GM06990 (cell line): ENCODE results near the gene CISD1.
A peak's percentile ranks its signal among the peaks of the same experiment; 100 is the strongest.

ENCODE experiments used
- DNase-seq: peaks from one replicate; pipeline ENCODE4 v3.0.0-alpha.2; 2011; ENCODE audit not compliant: insufficient read length; ENCODE audit errors: extremely low read depth
- H3K27me3 ChIP-seq: replicated peaks from 2 replicates; pipeline ENCODE4 v1.6.0; 2011; ENCODE audit warnings: low read length; ENCODE audit not compliant: control insufficient read depth, insufficient read depth
- H3K36me3 ChIP-seq: 2 replicates; pipeline ENCODE4 v1.5.1; 2011; ENCODE audit warnings: low read length; ENCODE audit not compliant: control insufficient read depth, insufficient read depth
- H3K4me3 ChIP-seq: replicated peaks from 2 replicates; pipeline ENCODE4 v1.5.1; 2011; ENCODE audit warnings: low read depth, mild to moderate bottlenecking, control low read depth, low read length
- CTCF ChIP-seq: IDR thresholded peaks from 2 replicates; pipeline ENCODE4 v1.5.1; 2011; ENCODE audit warnings: low read length, control low read depth, mild to moderate bottlenecking, inconsistent platforms; ENCODE audit not compliant: insufficient read depth, poor library complexity, severe bottlenecking

The CISD1 gene

GRCh38 chr10:58268454-58268945, 462 bp upstream of the CISD1 start:
- Histone ChIP-seq H3K27me3 (no peaks in the 10 kb centered on the region), H3K36me3 (no peaks in the 10 kb centered on the region), H3K4me3 (peak overlapping the region; percentile 55)
- no peak for TF ChIP-seq CTCF
- DNase-seq: no peak

- Histone ChIP-seq H3K4me3 (peak overlapping the region; percentile 85), H3K36me3 (no peaks in the 10 kb centered on the region), H3K27me3 (no peaks in the 10 kb centered on the region)
- TF ChIP-seq CTCF: no peak
- no peak for DNase-seq
Observed at GRCh38 chr10:58269782-58270290, 874 bp downstream of the CISD1 start.

GRCh38 chr10:58275261-58275660, 6.3 kb downstream of the CISD1 start:
- no peak for DNase-seq
- TF ChIP-seq CTCF: no peak
- H3K4me3 ChIP-seq: no peak overlapping the region
- H3K36me3 ChIP-seq: no peaks in the 10 kb centered on the region; the same call in 1 of the 2 replicates
- H3K27me3 ChIP-seq: no peaks in the 10 kb centered on the region

GRCh38 chr10:58275908-58276307, 6.9 kb downstream of the CISD1 start:
- no peak for DNase-seq
- no peak overlapping the region for H3K4me3 ChIP-seq
- TF ChIP-seq CTCF: no peak
- no peaks in the 10 kb centered on the region for H3K27me3 ChIP-seq
- H3K36me3 ChIP-seq: no peaks in the 10 kb centered on the region; the same call in 1 of the 2 replicates

- TF ChIP-seq CTCF: no peak
- no peak for DNase-seq
- Histone ChIP-seq H3K27me3 (no peaks in the 10 kb centered on the region), H3K36me3 (no peaks in the 10 kb centered on the region; the same call in 1 of the 2 replicates), H3K4me3 (no peak overlapping the region)
Observed at GRCh38 chr10:58278274-58278961, 9.5 kb downstream of the CISD1 start.
